RWPE2 (cell line): ENCODE data around the gene ZNF33B.

ENCODE experiments used
- ATAC-seq: fragments of 200-7000 bp; cut with Tn5 transposase; 3 replicates; pipeline ENCODE4 v1.9.1; 2021; ENCODE audit warnings: low read depth
- DNase-seq: peaks from one replicate; pipeline ENCODE4 v3.0.0-alpha.2; 2020; ENCODE audit warnings: low spot score
- H3K27ac ChIP-seq: fragments of 450-650 bp; 2 replicates; pipeline ENCODE4 v1.5.1; 2017; ENCODE audit warnings: mild to moderate bottlenecking; ENCODE audit not compliant: poor library complexity, severe bottlenecking
- H3K27me3 ChIP-seq: fragments of 250-450 bp; sonication (Bioruptor Pico); 2 replicates; pipeline ENCODE4 v1.5.1; 2021; ENCODE audit warnings: mild to moderate bottlenecking, moderate library complexity; ENCODE audit not compliant: insufficient read depth, poor library complexity, severe bottlenecking
- H3K36me3 ChIP-seq: fragments of 250-450 bp; sonication (Bioruptor Pico); 2 replicates; pipeline ENCODE4 v1.5.1; 2020; ENCODE audit warnings: low read depth, mild to moderate bottlenecking, moderate library complexity
- H3K4me1 ChIP-seq: fragments of 250-450 bp; sonication (Bioruptor Pico); 2 replicates; pipeline ENCODE4 v1.5.1; 2021; ENCODE audit warnings: mild to moderate bottlenecking, moderate library complexity; ENCODE audit not compliant: insufficient read depth, poor library complexity, severe bottlenecking
- H3K4me3 ChIP-seq: fragments of 250-450 bp; sonication (Bioruptor Pico); 2 replicates; pipeline ENCODE4 v1.5.1; 2021; ENCODE audit warnings: mild to moderate bottlenecking, moderate library complexity; ENCODE audit not compliant: severe bottlenecking
- H3K9me3 ChIP-seq: fragments of 250-450 bp; sonication (Bioruptor Pico); 2 replicates; pipeline ENCODE4 v1.5.1; 2021; ENCODE audit warnings: mild to moderate bottlenecking, moderate library complexity; ENCODE audit not compliant: severe bottlenecking
- TF ChIP-seq, protein P1 (sequence below): fragments of 450-650 bp; IDR thresholded peaks from one replicate; pipeline ENCODE4 v1.5.1; 2017; ENCODE audit warnings: mild to moderate bottlenecking, moderate library complexity; ENCODE audit not compliant: poor library complexity, severe bottlenecking

The ZNF33B gene

DNA sequence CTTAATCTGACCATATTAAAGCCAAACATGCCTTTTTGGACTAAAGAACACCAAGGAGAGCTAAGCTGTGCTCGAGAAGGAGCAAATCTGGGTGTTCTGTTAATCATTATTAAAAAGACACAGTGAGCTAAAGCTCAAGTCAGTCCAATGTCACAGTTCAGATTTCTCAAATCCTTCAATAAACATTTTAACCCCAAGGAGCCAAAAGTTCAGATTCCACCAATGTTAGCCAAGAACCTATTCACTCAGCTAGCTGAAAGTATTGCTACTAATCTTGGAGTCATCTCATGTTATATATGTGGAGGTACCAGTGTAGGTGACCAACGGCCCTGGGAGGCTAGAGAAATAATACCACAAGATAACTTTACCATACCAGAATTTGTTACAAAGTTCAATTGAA is 14.5 kb upstream of the ZNF33B start:
- ATAC-seq (no peak), DNase-seq (no peak)
- Histone ChIP-seq H3K36me3 (no peaks in the 10 kb centered on the region), H3K4me1 (no peaks in the 10 kb centered on the region), H3K4me3 (no peak overlapping the region), H3K9me3 (no peaks in the 10 kb centered on the region), H3K27ac (no peak overlapping the region), H3K27me3 (no peaks in the 10 kb centered on the region)
- TF ChIP-seq, protein P1, sequence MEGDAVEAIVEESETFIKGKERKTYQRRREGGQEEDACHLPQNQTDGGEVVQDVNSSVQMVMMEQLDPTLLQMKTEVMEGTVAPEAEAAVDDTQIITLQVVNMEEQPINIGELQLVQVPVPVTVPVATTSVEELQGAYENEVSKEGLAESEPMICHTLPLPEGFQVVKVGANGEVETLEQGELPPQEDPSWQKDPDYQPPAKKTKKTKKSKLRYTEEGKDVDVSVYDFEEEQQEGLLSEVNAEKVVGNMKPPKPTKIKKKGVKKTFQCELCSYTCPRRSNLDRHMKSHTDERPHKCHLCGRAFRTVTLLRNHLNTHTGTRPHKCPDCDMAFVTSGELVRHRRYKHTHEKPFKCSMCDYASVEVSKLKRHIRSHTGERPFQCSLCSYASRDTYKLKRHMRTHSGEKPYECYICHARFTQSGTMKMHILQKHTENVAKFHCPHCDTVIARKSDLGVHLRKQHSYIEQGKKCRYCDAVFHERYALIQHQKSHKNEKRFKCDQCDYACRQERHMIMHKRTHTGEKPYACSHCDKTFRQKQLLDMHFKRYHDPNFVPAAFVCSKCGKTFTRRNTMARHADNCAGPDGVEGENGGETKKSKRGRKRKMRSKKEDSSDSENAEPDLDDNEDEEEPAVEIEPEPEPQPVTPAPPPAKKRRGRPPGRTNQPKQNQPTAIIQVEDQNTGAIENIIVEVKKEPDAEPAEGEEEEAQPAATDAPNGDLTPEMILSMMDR, result no peak

DNA sequence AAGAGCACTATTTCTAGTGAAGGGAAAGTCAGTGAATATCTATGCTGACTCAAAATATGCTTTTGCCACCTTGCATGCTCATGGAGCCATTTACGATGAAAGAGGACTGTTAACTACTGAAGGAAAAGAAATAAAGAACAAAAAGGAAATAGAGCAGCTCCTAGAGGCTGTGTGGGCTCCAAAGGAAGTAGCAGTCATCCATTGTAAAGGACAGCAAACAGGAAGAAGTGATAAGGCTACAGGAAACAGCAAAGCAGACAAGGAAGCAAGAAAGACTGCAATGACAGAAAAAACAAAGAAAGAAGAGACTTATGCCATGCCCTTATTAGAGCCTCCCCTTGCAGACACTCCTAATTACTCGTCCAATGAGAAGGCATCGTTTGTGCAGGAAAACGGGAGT is 12.0 kb upstream of the ZNF33B start:
- Histone ChIP-seq H3K4me3 (no peak overlapping the region), H3K9me3 (no peaks in the 10 kb centered on the region), H3K36me3 (no peaks in the 10 kb centered on the region), H3K27me3 (no peaks in the 10 kb centered on the region), H3K4me1 (no peaks in the 10 kb centered on the region), H3K27ac (no peak overlapping the region)
- ATAC-seq, result no peak
- DNase-seq, result no peak
- TF ChIP-seq, protein P1, result no peak

DNA sequence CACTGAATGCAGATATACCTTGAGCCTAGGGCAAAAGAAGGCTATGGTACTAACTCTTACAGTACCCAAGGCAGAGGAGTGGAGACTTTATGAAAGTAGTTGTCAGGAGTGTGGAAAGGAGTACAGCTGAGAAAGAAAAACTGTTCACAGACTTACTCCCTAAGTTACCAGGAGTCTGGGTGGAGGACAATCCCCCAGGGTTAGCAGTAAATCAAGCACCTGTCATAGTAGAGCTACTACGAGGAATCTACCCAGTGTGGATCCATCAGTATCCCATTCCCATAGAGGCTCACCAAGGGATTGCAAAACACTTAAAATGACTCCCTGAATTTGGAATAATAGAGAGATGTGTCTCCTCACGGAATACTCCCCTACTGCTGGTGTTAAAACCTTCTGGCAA is 10.1 kb upstream of the ZNF33B start:
- no peaks in the 10 kb centered on the region for H3K9me3 ChIP-seq
- no peak for DNase-seq
- H3K4me1 ChIP-seq, result no peaks in the 10 kb centered on the region
- H3K4me3 ChIP-seq, result no peak overlapping the region
- H3K36me3 ChIP-seq, result no peaks in the 10 kb centered on the region
- TF ChIP-seq, protein P1, result no peak
- no peak overlapping the region for H3K27ac ChIP-seq
- H3K27me3 ChIP-seq, result no peaks in the 10 kb centered on the region
- ATAC-seq, result no peak

DNA sequence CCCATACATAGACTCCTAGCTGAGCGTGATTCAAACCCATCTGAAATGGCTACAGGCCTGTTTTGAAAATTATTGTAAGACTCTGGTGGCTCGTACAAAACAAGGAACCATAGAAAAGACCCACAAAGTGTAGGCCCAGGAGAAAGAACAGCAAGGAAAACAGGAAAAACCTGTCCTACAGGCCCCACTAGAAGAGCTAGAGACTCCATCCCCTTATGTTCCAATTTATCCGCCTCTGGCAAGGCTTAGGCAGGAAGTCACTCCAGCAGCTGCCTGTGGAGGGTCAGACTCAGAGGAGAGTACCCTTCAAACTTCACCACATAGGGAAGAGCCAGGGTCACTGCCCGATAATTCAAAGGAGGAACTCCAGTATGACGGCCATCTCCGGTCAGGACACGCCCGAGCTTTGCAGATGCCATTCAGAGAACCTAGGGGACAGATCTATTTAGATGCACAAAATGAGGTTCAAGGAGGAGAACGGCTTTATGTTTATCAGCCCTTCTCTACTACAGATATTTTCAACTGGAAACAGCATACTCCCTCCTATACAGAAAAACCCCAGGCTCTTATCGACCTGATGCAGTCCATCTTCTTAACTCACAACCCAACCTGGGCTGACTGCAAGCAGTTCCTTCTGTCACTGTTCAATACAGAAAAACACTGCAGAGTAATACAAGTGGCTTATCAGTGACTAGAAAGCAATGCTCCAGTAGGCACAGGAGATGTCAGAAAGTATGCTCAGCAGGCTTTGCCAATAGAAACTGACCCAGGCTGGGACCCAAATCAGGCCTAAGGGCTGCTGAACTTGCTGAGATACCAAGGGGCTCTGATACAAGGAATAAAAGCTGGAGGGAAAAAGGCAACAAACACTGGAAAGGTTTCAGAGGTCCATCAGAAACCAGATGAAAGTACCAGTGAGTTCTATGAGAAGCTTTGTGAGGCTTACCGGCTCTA is 8.6 kb upstream of the ZNF33B start:
- ATAC-seq, result no peak

More for the DNA sequence above, 8.6 kb upstream of the ZNF33B start:
- TF ChIP-seq, protein P1, result no peak
- Histone ChIP-seq H3K27ac (no peak overlapping the region), H3K27me3 (no peaks in the 10 kb centered on the region), H3K36me3 (no peaks in the 10 kb centered on the region), H3K4me1 (no peaks in the 10 kb centered on the region), H3K9me3 (no peaks in the 10 kb centered on the region), H3K4me3 (no peak overlapping the region)
- DNase-seq, result no peak
